HEK293 (cell line): ENCODE results near the gene C2orf76.

Source experiments
- CTCF ChIA-PET: fragments of 350-600 bp; formaldehyde crosslinking; extraction: SDS; loops from one replicate; lab custom pipeline; 2021; ENCODE audit warnings: antibody characterized with exemption; lab: Yijun Ruan, JAX
- POLR2A ChIA-PET: fragments of 300-600 bp; formaldehyde crosslinking; extraction: SDS; loops from one replicate; lab custom pipeline; 2020; ENCODE audit warnings: antibody characterized with exemption, inconsistent platforms; lab: Yijun Ruan, JAX
- H3K27ac ChIP-seq: fragments of 200-500 bp; sonication (Bioruptor generic); 2 replicates; pipeline ENCODE4 v1.5.1; 2014; ENCODE audit warnings: low read depth, low read length, control low read depth, inconsistent platforms; ENCODE audit errors: extremely low read depth
- H3K36me3 ChIP-seq, 2 experiments: fragments of 200-500 bp in 1 of 2; sonication (Bioruptor generic) in 1 of 2; 1 replicate in 1 of 2; 2 replicates in 1 of 2; pipeline ENCODE4 v1.5.1; 2014 to 2017; ENCODE audit warnings: inconsistent platforms in 2 of 2, low read length in 2 of 2; ENCODE audit not compliant: control insufficient read depth in 2 of 2, insufficient read depth in 1 of 2
- H3K4me1 ChIP-seq: fragments of 200-500 bp; sonication (Bioruptor generic); 2 replicates; pipeline ENCODE4 v1.5.1; 2014; ENCODE audit warnings: mild to moderate bottlenecking, low read length, inconsistent platforms; ENCODE audit not compliant: control insufficient read depth, insufficient read depth
- H3K4me3 ChIP-seq: 2 replicates; pipeline ENCODE4 v1.5.1; 2011; ENCODE audit warnings: low read depth, mild to moderate bottlenecking, control low read depth, low read length, moderate library complexity
- H3K9me3 ChIP-seq: fragments of 200-500 bp; sonication (Bioruptor generic); 2 replicates; pipeline ENCODE4 v1.5.1; 2014; ENCODE audit warnings: low read depth, low read length, inconsistent platforms; ENCODE audit not compliant: control insufficient read depth, insufficient read depth
- EGR2 ChIP-seq: fragments of 450-650 bp; formaldehyde crosslinking; IDR thresholded peaks from 2 replicates; pipeline ENCODE4 v1.5.1; 2016; ENCODE audit warnings: low read depth, missing biosample characterization, missing genetic modification characterization
- FEZF1 ChIP-seq: fragments of 450-650 bp; formaldehyde crosslinking; IDR thresholded peaks from 2 replicates; pipeline ENCODE4 v1.5.1; 2016; ENCODE audit warnings: missing biosample characterization, missing genetic modification characterization
- HOXD13 ChIP-seq: sonication (generic); formaldehyde crosslinking; IDR thresholded peaks from 2 replicates; pipeline ENCODE4 v1.8.0; 2022; ENCODE audit warnings: missing genetic modification reagents, borderline replicate concordance
- KLF17 ChIP-seq: fragments of 450-650 bp; formaldehyde crosslinking; IDR thresholded peaks from 2 replicates; pipeline ENCODE4 v1.5.1; 2016; ENCODE audit warnings: missing biosample characterization, missing genetic modification characterization
- OSR2 ChIP-seq: fragments of 450-650 bp; formaldehyde crosslinking; IDR thresholded peaks from 2 replicates; pipeline ENCODE4 v1.5.1; 2016; ENCODE audit warnings: missing biosample characterization, missing genetic modification characterization
- OVOL3 ChIP-seq: fragments of 450-650 bp; formaldehyde crosslinking; IDR thresholded peaks from 2 replicates; pipeline ENCODE4 v1.5.1; 2016; ENCODE audit warnings: missing biosample characterization, missing genetic modification characterization
- ZBTB17 ChIP-seq: fragments of 450-650 bp; formaldehyde crosslinking; IDR thresholded peaks from 2 replicates; pipeline ENCODE4 v1.5.1; 2016; ENCODE audit warnings: missing biosample characterization, missing genetic modification characterization
- ZBTB8A ChIP-seq: fragments of 450-650 bp; formaldehyde crosslinking; IDR thresholded peaks from 2 replicates; pipeline ENCODE4 v1.5.1; 2016; ENCODE audit warnings: missing biosample characterization, missing genetic modification characterization
- ZFP41 ChIP-seq: fragments of 450-650 bp; formaldehyde crosslinking; IDR thresholded peaks from 2 replicates; pipeline ENCODE4 v1.5.1; 2016; ENCODE audit warnings: missing biosample characterization, missing genetic modification characterization, borderline replicate concordance
- ZNF140 ChIP-seq: fragments of 450-650 bp; formaldehyde crosslinking; IDR thresholded peaks from 2 replicates; pipeline ENCODE4 v1.5.1; 2016; ENCODE audit warnings: missing biosample characterization, missing genetic modification characterization
- ZNF157 ChIP-seq: fragments of 450-650 bp; formaldehyde crosslinking; IDR thresholded peaks from 2 replicates; pipeline ENCODE4 v1.5.1; 2016; ENCODE audit warnings: missing biosample characterization, missing genetic modification characterization
- ZNF169 ChIP-seq: fragments of 450-650 bp; formaldehyde crosslinking; IDR thresholded peaks from 2 replicates; pipeline ENCODE4 v1.5.1; 2016; ENCODE audit warnings: missing biosample characterization, missing genetic modification characterization
- ZNF2 ChIP-seq: fragments of 450-650 bp; formaldehyde crosslinking; IDR thresholded peaks from 2 replicates; pipeline ENCODE4 v1.5.1; 2016; ENCODE audit warnings: missing biosample characterization, missing genetic modification characterization
- ZNF24 ChIP-seq: fragments of 450-650 bp; formaldehyde crosslinking; IDR thresholded peaks from 2 replicates; pipeline ENCODE4 v1.5.1; 2016; ENCODE audit warnings: missing biosample characterization, missing genetic modification characterization
- ZNF274 ChIP-seq, 2 experiments: fragments of 200-500 bp in 1 of 2; fragments of 450-650 bp in 1 of 2; sonication (Bioruptor generic) in 1 of 2; formaldehyde crosslinking in 1 of 2; IDR thresholded peaks; 2 replicates each; pipeline versions ENCODE4 v1.5.1 to v1.6.1; 2014 to 2016; ENCODE audit warnings: borderline replicate concordance in 1 of 2, inconsistent platforms in 1 of 2, low read length in 1 of 2, missing biosample characterization in 1 of 2, missing genetic modification characterization in 1 of 2
- ZNF324 ChIP-seq: fragments of 450-650 bp; formaldehyde crosslinking; IDR thresholded peaks from 2 replicates; pipeline ENCODE4 v1.5.1; 2016; ENCODE audit warnings: missing biosample characterization, missing genetic modification characterization
- ZNF391 ChIP-seq: fragments of 450-650 bp; formaldehyde crosslinking; IDR thresholded peaks from 2 replicates; pipeline ENCODE4 v1.5.1; 2016; ENCODE audit warnings: low read depth, missing biosample characterization, missing genetic modification characterization, borderline replicate concordance
- ZNF449 ChIP-seq: fragments of 450-650 bp; formaldehyde crosslinking; IDR thresholded peaks from 2 replicates; pipeline ENCODE4 v1.5.1; 2017; ENCODE audit warnings: missing biosample characterization, mild to moderate bottlenecking, missing genetic modification characterization, moderate library complexity
- ZNF521 ChIP-seq: fragments of 450-650 bp; formaldehyde crosslinking; IDR thresholded peaks from 2 replicates; pipeline ENCODE4 v1.5.1; 2017; ENCODE audit warnings: missing biosample characterization, mild to moderate bottlenecking, missing genetic modification characterization
- ZNF561 ChIP-seq: fragments of 450-650 bp; IDR thresholded peaks from 2 replicates; pipeline ENCODE4 v1.5.1; 2018; ENCODE audit warnings: missing biosample characterization, missing genetic modification characterization, borderline replicate concordance
- ZNF571 ChIP-seq: fragments of 450-650 bp; formaldehyde crosslinking; IDR thresholded peaks from 2 replicates; pipeline ENCODE4 v1.5.0; 2017; ENCODE audit warnings: missing biosample characterization, missing genetic modification characterization
- ZNF639 ChIP-seq: fragments of 450-650 bp; formaldehyde crosslinking; IDR thresholded peaks from 2 replicates; pipeline ENCODE4 v1.5.1; 2016; ENCODE audit warnings: missing biosample characterization, missing genetic modification characterization
- ZNF701 ChIP-seq: fragments of 450-650 bp; formaldehyde crosslinking; IDR thresholded peaks from 2 replicates; pipeline ENCODE4 v1.5.1; 2016; ENCODE audit warnings: missing biosample characterization, missing genetic modification characterization
- ZNF830 ChIP-seq: fragments of 450-650 bp; IDR thresholded peaks from 2 replicates; pipeline ENCODE4 v1.5.0; 2018; ENCODE audit warnings: missing biosample characterization, missing genetic modification characterization, low read depth, mild to moderate bottlenecking, moderate library complexity
- ZSCAN18 ChIP-seq: fragments of 450-650 bp; formaldehyde crosslinking; IDR thresholded peaks from 2 replicates; pipeline ENCODE4 v1.5.1; 2016; ENCODE audit warnings: missing biosample characterization, missing genetic modification characterization

Gene C2orf76

GRCh38 chr2:119333833-119334232, 32.8 kb downstream of the C2orf76 start:
- Histone ChIP-seq H3K4me1 (no peaks in the 10 kb centered on the region), H3K4me3 (no peak overlapping the region), H3K27ac (no peak overlapping the region), H3K36me3 (no peaks in the 10 kb centered on the region), H3K9me3 (no peaks in the 10 kb centered on the region)
- CTCF ChIA-PET: no interaction called here
- POLR2A ChIA-PET: no interaction called here
- TF ChIP-seq EGR2 (no peak), ZNF639 (tag by site-specific recombination) (no peak), ZNF324 (tag by site-specific recombination) (no peak), ZFP41 (no peak), OVOL3 (tag by site-specific recombination) (no peak), FEZF1 (no peak)

- Histone ChIP-seq H3K9me3 (no peaks in the 10 kb centered on the region), H3K4me1 (no peaks in the 10 kb centered on the region), H3K36me3 (no peaks in the 10 kb centered on the region), H3K27ac (no peak overlapping the region), H3K4me3 (no peak overlapping the region)
- no peak for TF ChIP-seq ZSCAN18 (tag by site-specific recombination)
- no peak for TF ChIP-seq OSR2 (tag by site-specific recombination)
- TF ChIP-seq ZBTB8A (tag by site-specific recombination): no peak
- no peak for TF ChIP-seq ZNF24
- no peak for TF ChIP-seq ZNF571 (tag by site-specific recombination)
- no peak for TF ChIP-seq ZNF2 (tag by site-specific recombination)
- no peak for TF ChIP-seq HOXD13 (CRISPR knock-in tag)
- no peak for TF ChIP-seq FEZF1
- TF ChIP-seq ZNF140 (tag by site-specific recombination): no peak
- TF ChIP-seq KLF17 (tag by site-specific recombination): no peak
- no peak for TF ChIP-seq ZNF274 (IDR thresholded peaks at IDR 0.05; ENCODE audit: low read length)
- TF ChIP-seq ZNF274 (tag by site-specific recombination; IDR thresholded peaks at IDR 0.05; ENCODE audit: borderline replicate concordance): no peak
- TF ChIP-seq ZNF561: no peak
- no peak for TF ChIP-seq ZNF157 (tag by site-specific recombination)
- TF ChIP-seq ZNF449: no peak
- no peak for TF ChIP-seq ZNF169
- no peak for TF ChIP-seq ZBTB17 (tag by site-specific recombination)
- no peak for TF ChIP-seq ZNF391
- no peak for TF ChIP-seq ZNF830 (tag by site-specific recombination)
- no peak for TF ChIP-seq ZNF701 (tag by site-specific recombination)
- no peak for TF ChIP-seq ZNF521 (tag by site-specific recombination)
- ChIA-PET POLR2A (no interaction called here), CTCF (no interaction called here)
Measured at GRCh38 chr2:119333360-119333759, 33.3 kb downstream of the C2orf76 start.
